Middle frontal gyrus (tissue), 1 donor: ENCODE measurements around the gene FXN.
"Not testable (repeated sequence)": the region's sequence is repeated elsewhere in the genome, so short reads cannot be mapped to it uniquely, and the experiment has no call there.

ENCODE experiments used
- DNase-seq: peaks from one replicate; pipeline ENCODE4 v3.0.0-alpha.2; 2015; ENCODE audit warnings: low spot score; ENCODE audit errors: extremely low spot score

Gene FXN

DNA sequence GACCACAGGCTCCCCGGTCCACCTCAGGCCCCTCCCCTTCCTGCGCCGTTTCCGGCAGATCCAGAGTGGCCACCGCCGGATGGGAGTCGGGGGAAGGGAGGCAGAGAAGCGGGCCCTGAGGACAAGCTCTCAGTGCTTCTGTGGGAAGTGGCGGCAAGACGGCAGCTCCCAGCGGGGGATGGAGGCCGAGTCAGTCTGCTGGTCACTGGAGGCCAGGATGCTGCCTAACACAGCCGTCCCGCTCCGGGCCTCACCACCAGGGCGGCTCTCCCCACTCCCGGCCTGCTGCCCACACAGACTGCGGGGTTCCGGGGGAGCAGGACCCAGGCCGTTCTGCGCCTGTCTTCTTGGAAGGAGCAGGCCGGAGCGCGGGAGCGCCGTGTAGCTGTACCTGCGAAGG is 31.4 kb downstream of the FXN start:
- no peak for DNase-seq

DNA sequence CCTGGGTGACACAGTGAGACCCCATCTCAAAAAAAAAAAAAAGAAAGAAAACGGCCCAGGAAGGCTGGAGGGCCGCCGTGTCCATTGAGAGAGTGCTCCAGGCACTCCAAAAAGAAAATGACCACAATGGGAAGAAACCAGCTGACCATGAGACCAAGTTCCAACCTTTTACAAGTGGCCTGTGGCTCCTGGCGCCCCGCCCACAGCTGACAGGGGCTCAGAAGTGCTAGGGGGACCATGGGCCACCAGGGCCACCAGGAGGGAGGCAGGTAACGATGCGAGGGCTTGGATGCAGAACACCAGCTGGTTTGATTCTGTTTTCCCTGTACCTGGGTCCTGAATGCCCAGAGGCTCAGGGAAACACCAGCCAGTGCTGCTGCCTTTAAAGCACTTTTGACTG is 34.6 kb downstream of the FXN start:
- no peak for DNase-seq

DNA sequence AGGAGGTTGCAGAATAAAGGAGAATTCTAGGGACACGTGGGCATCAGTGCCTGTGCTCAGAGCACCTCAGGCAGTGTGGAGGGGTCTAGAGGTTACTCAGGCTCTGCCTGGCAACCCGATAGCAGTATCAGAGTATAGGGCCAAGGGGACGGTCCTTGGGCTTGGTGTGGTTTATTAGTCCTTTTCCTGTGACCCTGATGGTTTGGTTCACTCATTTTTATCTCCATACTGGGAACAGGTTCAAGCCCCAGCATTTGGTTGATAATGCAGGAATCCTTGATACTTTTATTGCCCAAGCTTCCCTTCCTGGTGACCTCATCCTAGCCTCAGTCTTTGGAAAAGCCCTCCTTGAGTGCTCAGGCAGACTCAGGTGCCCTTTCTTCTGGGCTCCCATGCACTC is 35.5 kb downstream of the FXN start:
- DNase-seq, result no peak

DNA sequence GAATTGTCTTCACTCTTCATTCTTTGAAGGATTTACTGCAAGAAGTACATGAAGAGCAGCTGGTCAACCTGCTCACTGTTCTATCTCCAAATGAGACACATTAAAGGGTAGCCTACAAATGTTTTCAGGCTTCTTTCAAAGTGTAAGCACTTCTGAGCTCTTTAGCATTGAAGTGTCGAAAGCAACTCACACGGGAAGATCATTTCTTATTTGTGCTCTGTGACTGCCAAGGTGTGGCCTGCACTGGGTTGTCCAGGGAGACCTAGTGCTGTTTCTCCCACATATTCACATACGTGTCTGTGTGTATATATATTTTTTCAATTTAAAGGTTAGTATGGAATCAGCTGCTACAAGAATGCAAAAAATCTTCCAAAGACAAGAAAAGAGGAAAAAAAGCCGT is 37.6 kb downstream of the FXN start:
- DNase-seq, result no peak

DNA sequence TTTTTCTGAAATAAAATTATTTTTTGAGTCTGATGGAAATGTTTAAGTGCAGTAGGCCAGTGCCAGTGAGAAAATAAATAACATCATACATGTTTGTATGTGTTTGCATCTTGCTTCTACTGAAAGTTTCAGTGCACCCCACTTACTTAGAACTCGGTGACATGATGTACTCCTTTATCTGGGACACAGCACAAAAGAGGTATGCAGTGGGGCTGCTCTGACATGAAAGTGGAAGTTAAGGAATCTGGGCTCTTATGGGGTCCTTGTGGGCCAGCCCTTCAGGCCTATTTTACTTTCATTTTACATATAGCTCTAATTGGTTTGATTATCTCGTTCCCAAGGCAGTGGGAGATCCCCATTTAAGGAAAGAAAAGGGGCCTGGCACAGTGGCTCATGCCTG is 39.2 kb downstream of the FXN start:
- DNase-seq, result no peak

DNA sequence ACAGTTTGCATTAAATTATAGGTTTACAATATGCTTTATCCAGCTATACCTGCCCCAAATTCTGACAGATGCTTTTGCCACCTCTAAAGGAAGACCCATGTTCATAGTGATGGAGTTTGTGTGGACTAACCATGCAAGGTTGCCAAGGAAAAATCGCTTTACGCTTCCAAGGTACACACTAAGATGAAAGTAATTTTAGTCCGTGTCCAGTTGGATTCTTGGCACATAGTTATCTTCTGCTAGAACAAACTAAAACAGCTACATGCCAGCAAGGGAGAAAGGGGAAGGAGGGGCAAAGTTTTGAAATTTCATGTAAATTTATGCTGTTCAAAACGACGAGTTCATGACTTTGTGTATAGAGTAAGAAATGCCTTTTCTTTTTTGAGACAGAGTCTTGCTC is 41.0 kb downstream of the FXN start:
- no peak for DNase-seq

DNA sequence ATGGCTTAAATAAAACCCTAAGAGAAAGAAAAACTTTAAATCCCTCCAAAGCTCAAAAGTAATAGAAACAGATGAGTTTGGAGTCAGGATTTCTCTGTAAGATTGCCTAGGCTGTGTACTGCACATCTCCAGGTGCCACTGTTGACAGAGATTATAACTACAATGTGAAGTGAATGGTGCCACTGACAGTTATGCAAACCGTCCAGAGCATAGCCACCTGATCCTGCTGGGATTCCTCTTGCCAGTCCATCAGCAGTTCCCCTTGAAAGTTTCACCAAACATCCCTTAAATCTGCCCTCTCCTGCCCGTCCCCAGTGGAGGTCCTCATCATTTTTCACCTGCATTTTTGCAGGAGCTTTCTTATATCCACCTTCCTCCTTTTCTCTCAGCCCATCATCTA is 42.5 kb downstream of the FXN start:
- DNase-seq, result no peak

DNA sequence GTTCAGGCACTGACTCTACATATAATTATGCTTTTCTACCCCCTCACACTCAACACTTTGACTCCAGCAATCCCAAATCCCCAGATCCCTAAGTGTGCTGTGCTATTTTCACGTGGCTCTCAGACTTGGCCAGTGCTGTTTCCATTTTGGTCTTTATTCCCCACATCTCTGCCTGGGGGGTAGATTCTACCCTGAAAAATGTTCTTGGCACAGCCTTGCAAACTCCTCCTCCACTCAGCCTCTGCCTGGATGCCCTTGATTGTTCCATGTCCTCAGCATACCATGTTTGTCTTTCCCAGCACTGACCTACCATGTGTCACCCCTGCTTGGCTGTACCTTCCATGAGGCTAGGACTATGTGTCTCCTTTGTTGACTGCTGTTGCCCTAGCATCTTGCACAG is 43.0 kb downstream of the FXN start:
- no peak for DNase-seq

DNA sequence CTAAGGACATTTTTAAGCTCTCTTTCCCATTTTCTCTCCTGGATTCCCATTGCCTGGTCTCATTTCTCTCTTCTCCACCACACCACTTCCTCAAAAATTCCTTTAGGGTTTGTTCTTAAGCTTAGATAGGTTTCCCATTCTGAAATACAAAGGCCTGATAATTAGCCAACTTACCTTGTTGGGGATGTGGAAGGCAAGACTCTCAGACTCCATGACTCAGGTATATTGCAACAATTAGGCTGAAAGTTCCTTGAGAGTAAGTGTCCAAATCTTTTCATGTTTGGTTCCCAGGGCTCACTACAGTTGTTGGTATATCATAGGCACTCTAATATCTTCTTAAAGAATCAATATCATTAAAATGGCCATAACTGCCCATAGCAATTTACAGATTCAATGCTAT is 43.6 kb downstream of the FXN start:
- DNase-seq, result no peak

DNA sequence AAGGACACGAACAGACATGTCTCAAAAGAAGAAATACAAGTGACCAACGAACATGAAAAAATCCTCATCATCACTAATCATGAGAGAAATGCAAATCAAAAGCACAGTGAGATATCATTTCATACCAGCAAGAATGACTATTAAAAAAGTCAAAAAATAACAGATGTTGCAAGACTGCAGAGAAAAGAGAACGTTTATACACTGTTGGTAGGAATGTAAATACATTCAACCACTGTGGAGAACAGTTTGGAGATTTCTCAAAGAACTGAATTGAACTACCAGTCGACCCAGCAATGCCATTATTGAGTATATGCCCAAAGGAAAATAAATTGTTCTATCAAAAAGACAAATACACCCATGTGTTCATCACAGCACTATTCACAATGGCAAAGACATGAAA is 45.7 kb downstream of the FXN start:
- no peak for DNase-seq

DNA sequence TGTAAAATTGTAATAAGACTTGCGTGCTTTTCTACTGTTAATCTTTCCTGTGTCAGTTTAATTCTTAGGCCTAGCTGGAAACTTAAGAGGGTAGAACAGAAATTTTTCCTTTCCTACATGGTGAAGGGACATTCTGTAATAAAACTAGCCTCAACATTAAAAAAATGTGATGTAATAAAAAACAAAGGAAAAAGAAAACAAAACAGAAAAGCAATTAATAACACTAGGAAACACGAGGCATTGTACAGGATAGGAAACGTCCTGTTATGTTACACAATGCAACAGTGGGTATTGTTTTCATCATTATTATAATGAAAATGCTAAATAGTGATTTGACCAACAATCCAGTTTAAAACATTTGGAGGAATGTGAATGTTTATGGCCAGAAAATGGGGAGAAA is 47.8 kb downstream of the FXN start:
- no peak for DNase-seq

DNA sequence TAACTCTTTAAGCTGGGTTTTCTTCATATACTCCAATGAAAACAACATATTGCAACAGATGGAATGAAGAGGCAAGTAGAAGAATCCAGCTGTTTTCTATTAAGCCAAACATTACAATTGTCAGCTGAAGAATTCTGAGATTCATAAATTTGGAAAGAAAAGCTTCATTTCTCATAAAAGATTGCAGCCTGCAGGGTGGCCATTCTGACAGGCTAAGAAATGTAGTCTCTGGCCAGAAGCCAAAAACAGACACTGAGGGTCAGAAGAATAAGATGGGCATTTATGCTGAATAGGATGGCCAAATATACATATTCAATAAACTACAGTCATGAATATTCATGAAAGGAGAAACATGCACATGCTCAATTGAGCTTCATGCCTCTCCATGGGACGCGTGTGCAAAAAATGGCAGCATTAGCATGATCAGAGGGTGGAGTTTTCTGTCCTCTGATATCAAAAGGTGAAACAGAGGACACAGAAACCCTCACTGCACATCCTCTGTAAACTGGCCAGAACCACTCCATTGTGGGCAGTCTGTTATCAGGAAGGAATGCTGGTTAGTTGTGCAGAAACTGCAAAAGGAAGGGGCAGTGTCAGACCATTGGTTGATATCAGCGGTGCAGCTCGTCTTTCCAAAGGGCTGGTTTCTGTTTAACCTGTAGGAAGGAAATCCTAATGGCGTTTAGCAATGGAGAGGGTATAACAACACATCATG is 50.2 kb downstream of the FXN start:
- DNase-seq, result no peak

DNA sequence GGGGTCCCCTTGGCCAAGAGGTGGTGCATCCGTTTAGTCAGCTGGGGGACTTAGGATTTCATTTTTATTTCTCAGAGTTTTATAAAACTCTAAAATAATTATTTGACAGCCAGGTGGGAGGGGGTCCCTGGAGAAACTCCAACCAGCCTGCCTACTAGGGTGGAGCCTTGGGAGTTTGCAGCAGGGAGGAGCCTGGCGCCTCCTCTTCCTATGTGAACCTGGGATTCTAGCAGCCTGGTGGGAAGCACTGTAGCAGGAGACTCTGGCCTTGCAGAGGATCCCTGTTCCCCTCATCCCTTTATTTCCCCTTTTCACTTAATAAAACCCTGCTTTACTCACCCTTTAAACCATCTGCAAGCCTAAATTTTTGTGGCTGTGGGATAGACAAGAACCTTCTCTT is 50.8 kb downstream of the FXN start:
- no peak for DNase-seq

DNA sequence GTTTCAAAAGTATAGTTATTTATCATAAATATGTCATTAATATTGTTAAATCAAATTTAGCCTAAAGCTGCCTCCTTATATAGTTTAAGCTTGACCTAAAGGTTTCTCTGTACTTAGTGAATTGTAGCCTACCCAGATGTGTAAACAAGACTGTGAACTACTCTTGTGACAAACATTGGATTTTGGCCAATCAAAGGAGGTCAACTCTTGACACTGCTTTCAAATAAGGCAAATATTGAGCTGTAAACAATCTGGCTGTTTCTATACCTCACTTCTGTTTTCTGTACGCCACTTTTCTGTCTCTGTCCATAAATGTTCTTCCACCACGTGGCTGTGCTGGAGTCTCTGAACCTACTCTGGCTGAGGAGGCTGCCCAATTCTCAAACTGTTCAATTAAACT is 51.2 kb downstream of the FXN start:
- DNase-seq, result no peak

DNA sequence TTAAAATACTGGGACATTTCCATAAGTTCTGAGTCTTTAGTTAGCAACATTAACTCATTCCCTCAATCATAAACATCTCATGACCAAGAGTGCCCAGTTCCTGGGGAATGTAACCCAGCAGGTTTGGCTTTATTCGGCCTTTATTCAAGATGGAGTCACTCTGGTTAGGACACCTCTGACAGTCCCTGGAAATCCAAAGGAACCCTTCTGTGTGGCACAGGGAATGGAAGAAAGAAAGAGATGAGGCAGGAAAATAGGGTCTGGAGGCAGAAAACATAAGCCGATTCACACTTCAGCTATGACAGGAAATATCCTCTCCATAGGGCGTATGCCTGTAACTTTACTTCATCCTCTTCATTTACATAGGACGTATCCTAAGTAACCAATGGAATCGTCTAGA is 53.5 kb downstream of the FXN start:
- DNase-seq, result no peak

DNA sequence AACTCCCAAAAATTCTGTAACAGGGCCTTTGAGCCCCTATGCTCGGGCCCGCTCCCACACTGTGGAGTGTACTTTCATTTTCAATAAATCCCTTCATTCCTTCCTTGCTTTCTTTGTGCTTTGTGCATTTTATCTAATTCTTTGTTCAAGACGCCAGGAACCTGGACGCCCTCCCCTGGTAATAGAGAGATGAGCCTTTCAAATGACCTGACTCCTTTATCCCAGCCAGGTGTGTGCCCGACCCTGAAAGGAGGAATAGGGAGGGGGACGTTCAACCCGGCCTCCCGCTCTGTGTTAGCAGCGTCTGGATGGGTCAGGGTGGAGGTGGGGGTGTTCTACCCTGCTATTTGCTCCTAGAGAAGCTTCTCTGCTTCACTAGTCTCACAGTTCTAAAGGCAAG is 53.9 kb downstream of the FXN start:
- DNase-seq, result no peak

DNA sequence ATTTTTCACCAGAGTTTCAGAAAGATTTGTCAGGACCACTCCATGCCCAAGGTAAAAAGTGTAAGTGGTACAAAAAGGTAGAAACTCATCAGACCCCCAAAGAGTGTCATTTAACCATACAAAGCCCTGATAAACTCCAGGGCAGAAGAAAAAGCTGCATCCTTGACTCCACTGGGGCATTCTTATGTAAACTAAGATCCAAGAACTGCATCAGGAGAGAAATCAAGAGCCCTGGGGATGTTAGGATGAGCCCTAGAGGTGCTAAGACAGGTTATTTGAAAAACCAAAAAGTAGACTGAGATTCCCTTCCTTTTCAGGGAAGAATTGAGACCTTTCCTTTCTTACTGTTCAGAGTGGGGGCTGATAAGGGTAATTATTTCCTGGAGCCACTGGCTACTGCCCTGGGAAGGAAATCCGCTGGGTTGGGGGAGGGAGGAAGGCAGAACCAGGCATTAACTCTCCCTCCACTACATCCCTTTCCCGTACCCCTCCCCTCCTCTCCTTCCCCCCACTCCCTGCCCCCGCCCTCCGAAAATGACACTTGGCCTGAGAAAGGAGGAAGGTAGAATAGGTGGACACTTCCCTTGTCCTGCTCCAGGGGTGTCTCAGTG is 54.7 kb downstream of the FXN start:
- DNase-seq, result no peak

DNA sequence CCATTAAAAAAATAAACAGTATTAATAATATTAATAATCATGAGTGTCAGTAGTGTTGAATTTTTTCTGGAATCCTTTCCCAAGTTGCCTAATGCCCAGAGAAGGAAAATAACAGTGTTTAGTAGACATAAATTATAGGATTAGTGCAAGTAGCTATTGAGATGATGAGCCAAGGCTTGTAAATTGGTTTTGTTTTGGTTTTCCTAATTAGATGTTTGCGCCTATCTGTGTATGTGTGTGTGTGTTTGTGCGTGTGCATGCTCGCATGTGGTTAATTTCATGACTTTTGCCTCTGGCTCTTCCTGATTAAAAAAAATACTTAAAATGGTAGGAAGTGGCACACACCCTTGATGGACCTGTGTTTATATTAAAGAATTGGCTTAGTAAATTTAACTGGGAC is 55.4 kb downstream of the FXN start:
- DNase-seq, result no peak

DNA sequence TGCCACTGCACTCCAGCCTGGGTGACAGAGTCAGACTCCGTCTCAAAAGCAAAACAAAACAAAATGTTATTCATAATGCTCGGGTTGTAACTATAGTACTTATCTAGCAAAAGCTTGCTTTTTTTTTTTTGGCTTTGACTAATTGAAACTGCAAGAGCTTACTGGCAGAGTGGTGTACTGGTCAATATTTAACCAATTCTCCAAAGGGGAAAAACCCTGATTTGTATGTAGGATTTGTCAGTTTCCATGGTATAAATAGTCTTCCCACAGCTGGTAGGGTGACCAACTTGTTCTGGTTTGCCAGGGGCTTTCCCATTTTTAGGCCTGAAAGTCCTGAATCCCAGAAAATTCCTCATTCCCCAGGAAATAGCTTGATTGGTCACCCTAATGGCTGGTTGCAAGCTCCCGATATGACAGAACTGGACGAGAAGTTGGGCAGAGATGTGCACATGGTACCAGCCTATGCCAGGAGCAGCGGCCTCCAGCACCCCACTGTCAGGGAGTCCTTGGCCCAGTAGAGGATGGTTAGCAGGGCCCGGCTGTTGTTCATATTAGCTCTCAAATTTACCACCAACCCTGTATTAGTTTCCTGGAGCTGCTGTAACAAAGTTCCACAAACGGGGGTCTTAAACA is 58.0 kb downstream of the FXN start:
- no peak for DNase-seq

DNA sequence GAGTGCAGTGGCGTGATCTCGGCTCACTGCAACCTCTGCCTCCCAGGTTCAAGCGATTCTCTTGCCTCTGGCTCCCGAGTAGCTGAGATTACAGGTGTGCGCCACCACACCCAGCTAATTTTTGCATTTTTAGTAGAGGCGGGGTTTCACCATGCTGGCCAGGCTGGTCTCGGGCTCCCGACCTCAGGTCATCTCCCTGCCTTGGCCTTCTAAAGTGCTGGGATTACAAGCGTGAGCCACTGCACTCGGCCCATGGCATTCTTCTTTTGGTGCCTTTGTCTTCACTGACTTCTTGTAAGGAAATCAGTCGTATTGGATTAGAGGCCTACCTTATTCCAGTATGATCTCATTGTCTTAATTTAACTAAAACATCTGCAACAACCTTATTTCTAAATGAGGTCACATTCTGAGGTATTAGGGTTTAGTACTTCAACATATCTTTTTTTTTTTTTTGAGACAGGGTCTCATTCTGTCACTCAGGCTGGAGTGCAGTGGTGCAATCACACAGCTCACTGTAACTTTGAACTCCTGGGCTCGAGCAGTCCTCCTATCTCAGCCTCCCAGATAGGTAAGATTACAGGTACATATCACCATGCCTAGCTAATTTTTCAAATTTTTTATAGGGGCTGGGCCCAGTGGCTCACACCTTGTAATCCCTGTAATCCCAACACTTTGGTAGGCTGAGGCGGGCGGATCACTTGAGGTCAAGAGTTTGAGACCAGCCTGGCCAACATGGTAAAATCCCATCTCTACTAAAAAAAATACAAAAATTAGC is 59.0 kb downstream of the FXN start:
- not testable (repeated sequence) for DNase-seq

DNA sequence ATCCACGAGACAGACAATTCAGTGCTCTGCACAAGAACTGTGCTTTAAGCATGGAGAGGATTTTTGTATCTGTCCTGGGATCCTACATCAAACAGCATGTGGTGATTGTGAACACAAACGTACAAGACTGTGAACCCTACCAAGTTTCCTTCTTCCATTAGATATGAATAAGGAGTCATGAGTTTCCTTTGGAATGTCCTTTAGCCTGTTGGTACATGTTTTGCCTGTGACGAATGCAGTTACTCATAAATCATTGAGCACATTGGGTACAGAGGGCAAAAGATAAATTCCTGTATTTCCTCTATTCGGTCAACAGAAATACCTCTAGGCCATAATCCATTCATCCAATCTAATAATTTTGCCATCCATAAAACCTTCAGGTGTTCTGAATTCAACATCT is 61.5 kb downstream of the FXN start:
- DNase-seq, result no peak

DNA sequence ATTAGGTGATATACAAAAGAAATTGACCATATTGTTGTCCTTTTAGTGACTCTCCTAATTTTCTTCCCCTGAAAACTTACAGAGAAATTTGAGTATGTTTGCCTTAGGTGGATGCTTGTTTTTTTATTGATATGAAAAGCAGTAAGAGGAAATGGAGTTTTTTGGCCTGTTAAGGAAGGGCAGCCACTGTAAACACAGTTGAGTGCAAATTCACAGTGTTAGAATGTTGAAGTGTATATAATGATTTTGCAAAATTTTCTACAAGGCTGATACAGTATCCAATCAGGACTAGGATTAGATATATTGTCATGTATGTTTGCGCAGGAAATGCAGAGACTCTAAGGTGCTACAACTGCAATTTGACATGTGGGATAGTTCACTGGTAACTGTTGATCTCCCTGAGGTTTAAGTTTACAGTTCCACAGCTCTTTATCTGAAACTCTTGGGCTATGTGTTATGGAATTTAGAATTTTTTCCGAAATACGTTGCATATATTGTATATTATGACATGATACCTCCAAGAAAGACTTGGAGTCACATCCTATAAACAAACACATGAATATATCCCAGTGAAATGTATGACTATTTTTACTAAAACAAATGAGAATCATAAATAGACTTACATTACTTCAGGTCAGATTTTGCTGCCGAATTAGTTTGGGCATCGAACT is 62.5 kb downstream of the FXN start:
- no peak for DNase-seq
